HG03342 (cell line): ENCODE measurements around the gene ZFAND6.

Experiments
- ATAC-seq: cut with Tn5 transposase; IDR thresholded peaks from one replicate; pipeline ENCODE4 v1.9.1; 2021; ENCODE audit warnings: mild to moderate bottlenecking, moderate library complexity; ENCODE audit not compliant: unreplicated experiment

The ZFAND6 gene

GRCh38 chr15:80049046-80049445 is 10.4 kb upstream of the ZFAND6 start:
- ATAC-seq = no peak

GRCh38 chr15:80052597-80053304 is 6.7 kb upstream of the ZFAND6 start:
- no peak for ATAC-seq

GRCh38 chr15:80055933-80056332 is 3.5 kb upstream of the ZFAND6 start:
- no peak for ATAC-seq

- ATAC-seq = no peak
Observed at GRCh38 chr15:80058044-80058443, 1.4 kb upstream of the ZFAND6 start.

- peak; percentile 48 for ATAC-seq
Observed at GRCh38 chr15:80059786-80060355, 395 bp downstream of the ZFAND6 start.

- ATAC-seq = no peak
Observed at GRCh38 chr15:80060356-80061006, 1.0 kb downstream of the ZFAND6 start.

GRCh38 chr15:80061582-80061981 is 2.1 kb downstream of the ZFAND6 start:
- no peak for ATAC-seq

- ATAC-seq = no peak
Observed at GRCh38 chr15:80066912-80067311, 7.4 kb downstream of the ZFAND6 start.

GRCh38 chr15:80068578-80068977 is 9.1 kb downstream of the ZFAND6 start:
- ATAC-seq = no peak

- ATAC-seq = no peak
Observed at GRCh38 chr15:80070840-80071239, 11.4 kb downstream of the ZFAND6 start.

- ATAC-seq = no peak
Observed at GRCh38 chr15:80071652-80072051, 12.2 kb downstream of the ZFAND6 start.

GRCh38 chr15:80072285-80072994 is 13.0 kb downstream of the ZFAND6 start:
- peak; percentile 74 for ATAC-seq

GRCh38 chr15:80073197-80073596 is 13.7 kb downstream of the ZFAND6 start:
- no peak for ATAC-seq

GRCh38 chr15:80076321-80077318 is 17.1 kb downstream of the ZFAND6 start:
- no peak for ATAC-seq

GRCh38 chr15:80081390-80081789 is 21.9 kb downstream of the ZFAND6 start:
- ATAC-seq = peak; percentile 59

- ATAC-seq = no peak
Observed at GRCh38 chr15:80087104-80087503, 27.6 kb downstream of the ZFAND6 start.

GRCh38 chr15:80090041-80090440 is 30.6 kb downstream of the ZFAND6 start:
- no peak for ATAC-seq

- ATAC-seq = no peak
Observed at GRCh38 chr15:80090879-80091503, 31.5 kb downstream of the ZFAND6 start.

- no peak for ATAC-seq
Observed at GRCh38 chr15:80093854-80094418, 34.5 kb downstream of the ZFAND6 start.

- no peak for ATAC-seq
Observed at GRCh38 chr15:80095511-80095910, 36.0 kb downstream of the ZFAND6 start.
